Measurements from ENCODE around the gene ABITRAM.

ABITRAM gene

GRCh38 chr9:108983885-108984284 lies 49.7 kb downstream of the ABITRAM start:
- no peaks in the 10 kb centered on the region for H3K27me3 Mint-ChIP-seq
- H3K4me1 Mint-ChIP-seq (ENCODE audit: low read depth) = peaks cover 10% of the 10 kb centered on the region
- H3K9me3 Mint-ChIP-seq = no peaks in the 10 kb centered on the region
- intact Hi-C loops (cut with micrococcal nuclease) = no loop called here
- H3K4me3 Mint-ChIP-seq = no peak overlapping the region
- no peak overlapping the region for H3K27ac Mint-ChIP-seq
- H3K36me3 Mint-ChIP-seq (ENCODE audit: low read depth) = peaks cover 67% of the 10 kb centered on the region

Data from dendritic cell treated with granulocyte-macrophage colony-stimulating factor and Interleukin-4, amounts not matched to agents 40 ng/mL and 50 ng/mL, for 4 days (primary cell).